ENCODE data around the gene LRRC46.

DNA sequence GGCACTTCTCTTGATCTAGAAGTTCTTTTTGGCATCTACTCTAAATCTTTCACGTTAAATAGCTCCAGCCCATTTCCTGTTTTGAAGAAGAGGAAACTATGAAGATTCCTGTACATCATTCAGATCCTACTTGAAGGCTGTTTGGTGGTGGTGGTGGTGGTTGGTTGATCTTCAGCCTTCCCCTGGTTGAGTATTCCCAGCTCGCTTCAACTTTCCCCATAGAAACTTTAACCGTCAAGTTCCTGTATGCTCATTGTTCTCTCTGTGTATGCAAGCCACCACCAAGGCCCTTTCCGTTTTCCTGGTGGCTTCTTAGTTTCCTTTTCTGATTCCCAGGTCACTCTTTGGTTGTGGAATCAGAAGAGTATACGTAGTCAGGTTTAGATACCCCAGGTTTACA, 3.3 kb downstream of the LRRC46 start:
- TF ChIP-seq, protein P1, sequence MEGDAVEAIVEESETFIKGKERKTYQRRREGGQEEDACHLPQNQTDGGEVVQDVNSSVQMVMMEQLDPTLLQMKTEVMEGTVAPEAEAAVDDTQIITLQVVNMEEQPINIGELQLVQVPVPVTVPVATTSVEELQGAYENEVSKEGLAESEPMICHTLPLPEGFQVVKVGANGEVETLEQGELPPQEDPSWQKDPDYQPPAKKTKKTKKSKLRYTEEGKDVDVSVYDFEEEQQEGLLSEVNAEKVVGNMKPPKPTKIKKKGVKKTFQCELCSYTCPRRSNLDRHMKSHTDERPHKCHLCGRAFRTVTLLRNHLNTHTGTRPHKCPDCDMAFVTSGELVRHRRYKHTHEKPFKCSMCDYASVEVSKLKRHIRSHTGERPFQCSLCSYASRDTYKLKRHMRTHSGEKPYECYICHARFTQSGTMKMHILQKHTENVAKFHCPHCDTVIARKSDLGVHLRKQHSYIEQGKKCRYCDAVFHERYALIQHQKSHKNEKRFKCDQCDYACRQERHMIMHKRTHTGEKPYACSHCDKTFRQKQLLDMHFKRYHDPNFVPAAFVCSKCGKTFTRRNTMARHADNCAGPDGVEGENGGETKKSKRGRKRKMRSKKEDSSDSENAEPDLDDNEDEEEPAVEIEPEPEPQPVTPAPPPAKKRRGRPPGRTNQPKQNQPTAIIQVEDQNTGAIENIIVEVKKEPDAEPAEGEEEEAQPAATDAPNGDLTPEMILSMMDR (IDR thresholded peaks at IDR 0.05 in 8 of 11, conservative IDR thresholded peaks at IDR 0.05 in 3 of 11), result no peak
- TF ChIP-seq POLR2A (IDR thresholded peaks at IDR 0.05), result no peak

Data from spleen (tissue), 7 donors.